Neural cell (in vitro differentiated cells): ENCODE measurements around the gene ARNT2. TPM values are rescaled to one million over a fixed set of nuclear protein-coding genes. Genes with fewer than 3 reads are reported as not detected.
A peak's percentile ranks its signal among the peaks of the same experiment; 100 is the strongest.

Experiments used
- H2AFZ ChIP-seq: fragments of 200-600, 300-800 bp; sonication (generic), shearing (Covaris generic); 2 replicates; pipeline ENCODE4 v1.6.0; 2014; ENCODE audit warnings: low read depth, mild to moderate bottlenecking, antibody characterized with exemption, low read length, moderate library complexity
- H3F3A ChIP-seq: fragments of 200-600 bp; shearing (Covaris generic); 2 replicates; pipeline ENCODE4 v1.6.1; 2016; ENCODE audit warnings: mild to moderate bottlenecking, moderate library complexity, mixed read lengths, antibody characterized with exemption, low read length; ENCODE audit not compliant: insufficient read depth, poor library complexity, severe bottlenecking
- H3K27ac ChIP-seq: fragments of 200-600, 300-800 bp; sonication (generic), shearing (Covaris generic); 2 replicates; pipeline ENCODE4 v1.5.1; 2014; ENCODE audit warnings: mild to moderate bottlenecking, low read length, moderate library complexity
- H3K27me3 ChIP-seq: fragments of 300-800, 200-600 bp; sonication (generic), shearing (Covaris generic); 2 replicates; pipeline ENCODE4 v1.6.0; 2014; ENCODE audit warnings: mild to moderate bottlenecking, low read depth, low read length, moderate library complexity; ENCODE audit not compliant: insufficient read depth
- H3K36me3 ChIP-seq: fragments of 300-800, 200-600 bp; sonication (generic), shearing (Covaris generic); 2 replicates; pipeline ENCODE4 v1.5.1; 2014; ENCODE audit warnings: mild to moderate bottlenecking, antibody characterized with exemption, low read length, moderate library complexity; ENCODE audit not compliant: insufficient read depth
- H3K4me2 ChIP-seq: fragments of 300-800, 200-600 bp; sonication (generic), shearing (Covaris generic); 2 replicates; pipeline ENCODE4 v1.6.0; 2014; ENCODE audit warnings: mild to moderate bottlenecking, low read length
- H3K4me3 ChIP-seq: fragments of 300-800, 200-600 bp; sonication (generic), shearing (Covaris generic); 2 replicates; pipeline ENCODE4 v1.5.1; 2014; ENCODE audit warnings: mild to moderate bottlenecking, low read length, moderate library complexity
- H3K79me2 ChIP-seq: fragments of 200-600 bp; shearing (Covaris generic); replicated peaks from 2 replicates; pipeline ENCODE4 v1.6.0; 2014; ENCODE audit warnings: mild to moderate bottlenecking, low read length, moderate library complexity; ENCODE audit not compliant: insufficient read depth
- H3K9ac ChIP-seq: fragments of 300-800, 200-600 bp; sonication (generic), shearing (Covaris generic); 2 replicates; pipeline ENCODE4 v1.6.1; 2016; ENCODE audit warnings: mild to moderate bottlenecking, low read length, mixed read lengths
- H3K9me2 ChIP-seq: fragments of 200-600 bp; shearing (Covaris generic); 2 replicates; pipeline ENCODE4 v1.6.1; 2016; ENCODE audit warnings: mild to moderate bottlenecking, low read length, mixed read lengths; ENCODE audit not compliant: insufficient read depth
- H3K9me3 ChIP-seq: fragments of 200-600, 300-800 bp; sonication (generic), shearing (Covaris generic); 2 replicates; pipeline ENCODE4 v1.6.1; 2016; ENCODE audit warnings: mild to moderate bottlenecking, mixed run types, low read length, moderate library complexity, mixed read lengths
- H4K20me1 ChIP-seq: fragments of 200-600 bp; shearing (Covaris generic); 2 replicates; pipeline ENCODE4 v1.6.1; 2016; ENCODE audit warnings: mild to moderate bottlenecking, mixed run types; ENCODE audit not compliant: insufficient read depth
- EP300 ChIP-seq: fragments of 450-650 bp; conservative IDR thresholded peaks from 2 replicates; pipeline ENCODE4 v1.6.1; 2014; ENCODE audit warnings: antibody characterized with exemption, mild to moderate bottlenecking, moderate library complexity; ENCODE audit not compliant: poor library complexity, severe bottlenecking
- EZH2 ChIP-seq: fragments of 200-600, 300-800 bp; shearing (Covaris generic), sonication (generic); IDR thresholded peaks from 2 replicates; pipeline ENCODE4 v1.6.1; 2014; ENCODE audit warnings: antibody characterized with exemption, low read length, borderline replicate concordance, mild to moderate bottlenecking; ENCODE audit not compliant: insufficient read depth, poor library complexity, severe bottlenecking
- MXI1 ChIP-seq: fragments of 450-650 bp; conservative IDR thresholded peaks from 2 replicates; pipeline ENCODE4 v1.6.1; 2014; ENCODE audit warnings: antibody characterized with exemption, mild to moderate bottlenecking; ENCODE audit not compliant: poor library complexity, severe bottlenecking
- POLR2AphosphoS5 ChIP-seq: IDR thresholded peaks from 2 replicates; pipeline ENCODE4 v1.6.1; 2012
- RAD21 ChIP-seq: fragments of 450-650 bp; conservative IDR thresholded peaks from 2 replicates; pipeline ENCODE4 v1.6.1; 2014; ENCODE audit warnings: antibody characterized with exemption, mild to moderate bottlenecking, moderate library complexity
- SMC3 ChIP-seq: fragments of 450-650 bp; conservative IDR thresholded peaks from 2 replicates; pipeline ENCODE4 v1.6.1; 2014; ENCODE audit warnings: antibody characterized with exemption, mild to moderate bottlenecking, moderate library complexity; ENCODE audit not compliant: poor library complexity
- TAF1 ChIP-seq: IDR thresholded peaks from 2 replicates; pipeline ENCODE4 v1.6.1; 2012; ENCODE audit warnings: low read depth
- polyA plus RNA-seq: library from polyadenylated mRNA; depleted of rRNA; stranded (reverse); fragments of >200 nt; gene quantifications from 2 replicates; pipeline ENCODE4 v1.2.3, GENCODE V29; 2014
- TF ChIP-seq, protein P1 (sequence below): IDR thresholded peaks from 2 replicates; pipeline ENCODE4 v1.6.1; 2012; ENCODE audit warnings: borderline replicate concordance
- TF ChIP-seq, protein P2 (sequence below): fragments of 450-650 bp; IDR thresholded peaks from 2 replicates; pipeline ENCODE4 v1.5.1; 2014; ENCODE audit warnings: antibody characterized with exemption, mild to moderate bottlenecking, moderate library complexity; ENCODE audit not compliant: poor library complexity, severe bottlenecking

ARNT2 gene
- polyA plus RNA-seq, 1 donor from 2014 or later, result 41.2 TPM

DNA sequence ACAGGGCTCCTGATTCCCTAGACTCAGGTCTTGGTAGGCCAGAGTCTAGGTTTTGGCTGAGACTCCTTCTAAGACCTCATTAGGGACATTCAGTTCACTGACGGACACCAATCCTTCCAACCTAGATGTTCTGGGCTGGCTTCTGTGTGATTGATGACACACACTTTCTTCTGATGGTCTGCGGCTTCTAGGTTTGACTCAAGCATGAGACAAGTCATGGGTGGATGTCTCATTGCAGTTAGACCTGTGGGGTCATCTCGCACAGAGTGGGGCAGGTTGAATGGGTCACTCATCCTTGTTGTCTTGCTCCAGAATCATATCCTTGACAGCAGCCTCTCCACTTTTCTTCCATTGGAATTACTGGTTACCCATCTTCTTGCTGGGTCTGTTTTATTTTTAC is 35.8 kb downstream of the ARNT2 start:
- TF ChIP-seq, protein P1, sequence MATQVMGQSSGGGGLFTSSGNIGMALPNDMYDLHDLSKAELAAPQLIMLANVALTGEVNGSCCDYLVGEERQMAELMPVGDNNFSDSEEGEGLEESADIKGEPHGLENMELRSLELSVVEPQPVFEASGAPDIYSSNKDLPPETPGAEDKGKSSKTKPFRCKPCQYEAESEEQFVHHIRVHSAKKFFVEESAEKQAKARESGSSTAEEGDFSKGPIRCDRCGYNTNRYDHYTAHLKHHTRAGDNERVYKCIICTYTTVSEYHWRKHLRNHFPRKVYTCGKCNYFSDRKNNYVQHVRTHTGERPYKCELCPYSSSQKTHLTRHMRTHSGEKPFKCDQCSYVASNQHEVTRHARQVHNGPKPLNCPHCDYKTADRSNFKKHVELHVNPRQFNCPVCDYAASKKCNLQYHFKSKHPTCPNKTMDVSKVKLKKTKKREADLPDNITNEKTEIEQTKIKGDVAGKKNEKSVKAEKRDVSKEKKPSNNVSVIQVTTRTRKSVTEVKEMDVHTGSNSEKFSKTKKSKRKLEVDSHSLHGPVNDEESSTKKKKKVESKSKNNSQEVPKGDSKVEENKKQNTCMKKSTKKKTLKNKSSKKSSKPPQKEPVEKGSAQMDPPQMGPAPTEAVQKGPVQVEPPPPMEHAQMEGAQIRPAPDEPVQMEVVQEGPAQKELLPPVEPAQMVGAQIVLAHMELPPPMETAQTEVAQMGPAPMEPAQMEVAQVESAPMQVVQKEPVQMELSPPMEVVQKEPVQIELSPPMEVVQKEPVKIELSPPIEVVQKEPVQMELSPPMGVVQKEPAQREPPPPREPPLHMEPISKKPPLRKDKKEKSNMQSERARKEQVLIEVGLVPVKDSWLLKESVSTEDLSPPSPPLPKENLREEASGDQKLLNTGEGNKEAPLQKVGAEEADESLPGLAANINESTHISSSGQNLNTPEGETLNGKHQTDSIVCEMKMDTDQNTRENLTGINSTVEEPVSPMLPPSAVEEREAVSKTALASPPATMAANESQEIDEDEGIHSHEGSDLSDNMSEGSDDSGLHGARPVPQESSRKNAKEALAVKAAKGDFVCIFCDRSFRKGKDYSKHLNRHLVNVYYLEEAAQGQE, result no peak
- no peak for TF ChIP-seq RAD21
- TF ChIP-seq POLR2AphosphoS5, result no peak
- TF ChIP-seq EZH2, result no peak
- Histone ChIP-seq H3K27me3 (no peaks in the 10 kb centered on the region), H3K36me3 (no peaks in the 10 kb centered on the region), H3K9me2 (no peaks in the 10 kb centered on the region), H3K79me2 (peaks cover 34% of the 10 kb centered on the region), H3F3A (no peaks in the 10 kb centered on the region), H4K20me1 (no peaks in the 10 kb centered on the region), H3K9ac (no peak overlapping the region), H2AFZ (no peak overlapping the region), H3K27ac (peak overlapping the region; percentile 77), H3K9me3 (no peaks in the 10 kb centered on the region), H3K4me2 (no peak overlapping the region), H3K4me3 (no peak overlapping the region)

DNA sequence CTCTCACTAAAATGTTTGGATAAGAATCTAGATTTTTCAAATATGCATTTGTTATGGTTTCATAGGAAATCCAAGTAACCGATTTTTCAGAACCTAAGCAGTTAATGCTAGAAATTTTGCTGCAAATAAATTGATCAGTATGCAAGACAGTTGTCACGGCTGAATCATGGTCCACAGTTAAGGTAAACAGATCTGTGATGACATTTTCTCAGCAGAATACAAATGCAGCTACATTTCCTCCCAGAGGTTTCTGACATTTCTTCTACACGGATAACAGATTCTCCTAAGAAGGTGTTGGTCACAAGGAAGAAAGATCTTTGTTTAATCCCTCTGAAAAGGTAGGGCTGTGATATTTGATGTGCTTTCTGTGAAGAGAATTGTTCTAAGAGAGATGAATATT is 36.9 kb downstream of the ARNT2 start:
- no peak for TF ChIP-seq MXI1
- TF ChIP-seq EZH2, result no peak
- TF ChIP-seq TAF1, result no peak
- TF ChIP-seq, protein P2, sequence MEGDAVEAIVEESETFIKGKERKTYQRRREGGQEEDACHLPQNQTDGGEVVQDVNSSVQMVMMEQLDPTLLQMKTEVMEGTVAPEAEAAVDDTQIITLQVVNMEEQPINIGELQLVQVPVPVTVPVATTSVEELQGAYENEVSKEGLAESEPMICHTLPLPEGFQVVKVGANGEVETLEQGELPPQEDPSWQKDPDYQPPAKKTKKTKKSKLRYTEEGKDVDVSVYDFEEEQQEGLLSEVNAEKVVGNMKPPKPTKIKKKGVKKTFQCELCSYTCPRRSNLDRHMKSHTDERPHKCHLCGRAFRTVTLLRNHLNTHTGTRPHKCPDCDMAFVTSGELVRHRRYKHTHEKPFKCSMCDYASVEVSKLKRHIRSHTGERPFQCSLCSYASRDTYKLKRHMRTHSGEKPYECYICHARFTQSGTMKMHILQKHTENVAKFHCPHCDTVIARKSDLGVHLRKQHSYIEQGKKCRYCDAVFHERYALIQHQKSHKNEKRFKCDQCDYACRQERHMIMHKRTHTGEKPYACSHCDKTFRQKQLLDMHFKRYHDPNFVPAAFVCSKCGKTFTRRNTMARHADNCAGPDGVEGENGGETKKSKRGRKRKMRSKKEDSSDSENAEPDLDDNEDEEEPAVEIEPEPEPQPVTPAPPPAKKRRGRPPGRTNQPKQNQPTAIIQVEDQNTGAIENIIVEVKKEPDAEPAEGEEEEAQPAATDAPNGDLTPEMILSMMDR, result no peak
- no peak for TF ChIP-seq SMC3
- no peak for TF ChIP-seq EP300
- TF ChIP-seq POLR2AphosphoS5, result no peak
- TF ChIP-seq RAD21, result no peak
- TF ChIP-seq, protein P1, result no peak
- Histone ChIP-seq H3K9ac (peak overlapping the region; percentile 51), H3K27me3 (no peaks in the 10 kb centered on the region), H3K79me2 (peaks cover 32% of the 10 kb centered on the region), H2AFZ (no peak overlapping the region), H3K9me3 (no peaks in the 10 kb centered on the region), H3K36me3 (no peaks in the 10 kb centered on the region), H3K4me3 (peak overlapping the region; percentile 54), H3F3A (no peaks in the 10 kb centered on the region), H3K27ac (peak overlapping the region; percentile 77), H3K9me2 (no peaks in the 10 kb centered on the region), H4K20me1 (no peaks in the 10 kb centered on the region), H3K4me2 (peak overlapping the region; percentile 50)
